ENCODE results near the gene OR10D3. TPM values are rescaled to one million over a fixed set of nuclear protein-coding genes. Genes with fewer than 3 reads are reported as not detected.

The OR10D3 gene
- total RNA-seq, 2 experiments from 2014 or later = not detected

- POLR2A ChIA-PET = no interaction called here
- H3K27me3 Mint-ChIP-seq (ENCODE audit: low read depth) = peaks cover 4% of the 10 kb centered on the region
- H3K36me3 Mint-ChIP-seq (ENCODE audit: low read depth) = no peaks in the 10 kb centered on the region
- H3K27ac Mint-ChIP-seq = no peak overlapping the region
- CTCF ChIA-PET = interaction anchor here (1.5 kb wide), 1 partner anchor 128 kb away, joined by 10 read pairs; no protein-coding TSS in a partner anchor
- ATAC-seq (no peak), DNase-seq (no peak)
- H3K4me1 Mint-ChIP-seq (ENCODE audit: low read depth) = no peaks in the 10 kb centered on the region
- H3K4me3 Mint-ChIP-seq = no peak overlapping the region
- H3K9me3 Mint-ChIP-seq (ENCODE audit: insufficient read depth) = no peaks in the 10 kb centered on the region
Measured at GRCh38 chr11:124198897-124199296, 15.8 kb downstream of the OR10D3 start.

GRCh38 chr11:124199702-124200101 is 16.6 kb downstream of the OR10D3 start:
- Mint-ChIP-seq H3K36me3 (ENCODE audit: low read depth) (no peaks in the 10 kb centered on the region), H3K27me3 (ENCODE audit: low read depth) (peaks cover 2% of the 10 kb centered on the region), H3K4me3 (no peak overlapping the region), H3K9me3 (ENCODE audit: insufficient read depth) (no peaks in the 10 kb centered on the region), H3K4me1 (ENCODE audit: low read depth) (no peaks in the 10 kb centered on the region), H3K27ac (no peak overlapping the region)
- DNase-seq (no peak), ATAC-seq (no peak)
- ChIA-PET POLR2A (no interaction called here), CTCF (no interaction called here)

- ChIA-PET CTCF (no interaction called here), POLR2A (no interaction called here)
- no peaks in the 10 kb centered on the region for H3K36me3 Mint-ChIP-seq (ENCODE audit: low read depth)
- no peaks in the 10 kb centered on the region for H3K4me1 Mint-ChIP-seq (ENCODE audit: low read depth)
- peaks cover 2% of the 10 kb centered on the region for H3K27me3 Mint-ChIP-seq (ENCODE audit: low read depth)
- DNase-seq (no peak), ATAC-seq (no peak)
- no peak overlapping the region for H3K27ac Mint-ChIP-seq
- H3K4me3 Mint-ChIP-seq = no peak overlapping the region
- H3K9me3 Mint-ChIP-seq (ENCODE audit: insufficient read depth) = no peaks in the 10 kb centered on the region
Measured at GRCh38 chr11:124200671-124201070, 17.5 kb downstream of the OR10D3 start.

- H3K27me3 Mint-ChIP-seq (ENCODE audit: low read depth) = peaks cover 2% of the 10 kb centered on the region
- no peak overlapping the region for H3K27ac Mint-ChIP-seq
- no peak overlapping the region for H3K4me3 Mint-ChIP-seq
- no peaks in the 10 kb centered on the region for H3K4me1 Mint-ChIP-seq (ENCODE audit: low read depth)
- H3K9me3 Mint-ChIP-seq (ENCODE audit: insufficient read depth) = no peaks in the 10 kb centered on the region
- ChIA-PET CTCF (no interaction called here), POLR2A (no interaction called here)
- DNase-seq (no peak), ATAC-seq (no peak)
- H3K36me3 Mint-ChIP-seq (ENCODE audit: low read depth) = no peaks in the 10 kb centered on the region
Measured at GRCh38 chr11:124202951-124203350, 19.8 kb downstream of the OR10D3 start.

GRCh38 chr11:124204008-124204407 is 20.9 kb downstream of the OR10D3 start:
- Mint-ChIP-seq H3K9me3 (ENCODE audit: insufficient read depth) (no peaks in the 10 kb centered on the region), H3K4me3 (no peak overlapping the region), H3K4me1 (ENCODE audit: low read depth) (no peaks in the 10 kb centered on the region), H3K36me3 (ENCODE audit: low read depth) (no peaks in the 10 kb centered on the region), H3K27ac (no peak overlapping the region), H3K27me3 (ENCODE audit: low read depth) (peaks cover 2% of the 10 kb centered on the region)
- ChIA-PET POLR2A (no interaction called here), CTCF (interaction anchor here (1.9 kb wide), 1 partner anchor 133 kb away, joined by 6 read pairs; no protein-coding TSS in a partner anchor)
- no peak for ATAC-seq
- no peak for DNase-seq

- Mint-ChIP-seq H3K27ac (no peak overlapping the region), H3K4me3 (no peak overlapping the region), H3K4me1 (ENCODE audit: low read depth) (no peaks in the 10 kb centered on the region), H3K9me3 (ENCODE audit: insufficient read depth) (no peaks in the 10 kb centered on the region), H3K36me3 (ENCODE audit: low read depth) (no peaks in the 10 kb centered on the region), H3K27me3 (ENCODE audit: low read depth) (peaks cover 2% of the 10 kb centered on the region)
- DNase-seq (no peak), ATAC-seq (no peak)
- ChIA-PET POLR2A (no interaction called here), CTCF (no interaction called here)
Measured at GRCh38 chr11:124207102-124207792, 24.1 kb downstream of the OR10D3 start.

GRCh38 chr11:124209824-124210357 is 26.7 kb downstream of the OR10D3 start:
- CTCF ChIA-PET = no interaction called here
- no peaks in the 10 kb centered on the region for H3K4me1 Mint-ChIP-seq (ENCODE audit: low read depth)
- DNase-seq (no peak), ATAC-seq (no peak)
- H3K27me3 Mint-ChIP-seq (ENCODE audit: low read depth) = peaks cover 2% of the 10 kb centered on the region
- POLR2A ChIA-PET = no interaction called here
- H3K9me3 Mint-ChIP-seq (ENCODE audit: insufficient read depth) = no peaks in the 10 kb centered on the region
- no peak overlapping the region for H3K4me3 Mint-ChIP-seq
- no peaks in the 10 kb centered on the region for H3K36me3 Mint-ChIP-seq (ENCODE audit: low read depth)
- no peak overlapping the region for H3K27ac Mint-ChIP-seq

- Mint-ChIP-seq H3K4me3 (no peak overlapping the region), H3K4me1 (ENCODE audit: low read depth) (no peaks in the 10 kb centered on the region), H3K36me3 (ENCODE audit: low read depth) (no peaks in the 10 kb centered on the region), H3K27me3 (ENCODE audit: low read depth) (peaks cover 2% of the 10 kb centered on the region), H3K27ac (no peak overlapping the region), H3K9me3 (ENCODE audit: insufficient read depth) (no peaks in the 10 kb centered on the region)
- ChIA-PET POLR2A (no interaction called here), CTCF (no interaction called here)
- DNase-seq (no peak), ATAC-seq (no peak)
Measured at GRCh38 chr11:124210421-124210820, 27.3 kb downstream of the OR10D3 start.

GRCh38 chr11:124211321-124211720 is 28.2 kb downstream of the OR10D3 start:
- no peaks in the 10 kb centered on the region for H3K4me1 Mint-ChIP-seq (ENCODE audit: low read depth)
- H3K36me3 Mint-ChIP-seq (ENCODE audit: low read depth) = no peaks in the 10 kb centered on the region
- H3K27me3 Mint-ChIP-seq (ENCODE audit: low read depth) = peaks cover 2% of the 10 kb centered on the region
- CTCF ChIA-PET = no interaction called here
- DNase-seq (no peak), ATAC-seq (no peak)
- POLR2A ChIA-PET = no interaction called here
- H3K9me3 Mint-ChIP-seq (ENCODE audit: insufficient read depth) = no peaks in the 10 kb centered on the region
- H3K4me3 Mint-ChIP-seq = no peak overlapping the region
- H3K27ac Mint-ChIP-seq = no peak overlapping the region

GRCh38 chr11:124214027-124214426 is 30.9 kb downstream of the OR10D3 start:
- H3K9me3 Mint-ChIP-seq (ENCODE audit: insufficient read depth) = no peaks in the 10 kb centered on the region
- H3K4me3 Mint-ChIP-seq = no peak overlapping the region
- H3K36me3 Mint-ChIP-seq (ENCODE audit: low read depth) = no peaks in the 10 kb centered on the region
- no peak overlapping the region for H3K27ac Mint-ChIP-seq
- ATAC-seq (no peak), DNase-seq (no peak)
- ChIA-PET CTCF (no interaction called here), POLR2A (no interaction called here)
- H3K4me1 Mint-ChIP-seq (ENCODE audit: low read depth) = no peaks in the 10 kb centered on the region
- H3K27me3 Mint-ChIP-seq (ENCODE audit: low read depth) = no peaks in the 10 kb centered on the region

GRCh38 chr11:124219126-124219525 is 36.0 kb downstream of the OR10D3 start:
- H3K27ac Mint-ChIP-seq = no peak overlapping the region
- no peaks in the 10 kb centered on the region for H3K27me3 Mint-ChIP-seq (ENCODE audit: low read depth)
- ATAC-seq = no peak
- DNase-seq = no peak
- H3K9me3 Mint-ChIP-seq (ENCODE audit: insufficient read depth) = no peaks in the 10 kb centered on the region
- no peak overlapping the region for H3K4me3 Mint-ChIP-seq
- H3K4me1 Mint-ChIP-seq (ENCODE audit: low read depth) = no peaks in the 10 kb centered on the region
- ChIA-PET POLR2A (no interaction called here), CTCF (interaction anchor here (1.1 kb wide), 1 partner anchor 147 kb away, joined by 3 read pairs; no protein-coding TSS in a partner anchor)
- H3K36me3 Mint-ChIP-seq (ENCODE audit: low read depth) = no peaks in the 10 kb centered on the region

GRCh38 chr11:124222407-124222806 is 39.3 kb downstream of the OR10D3 start:
- CTCF ChIA-PET = no interaction called here

More at GRCh38 chr11:124222407-124222806, 39.3 kb downstream of the OR10D3 start:
- no peaks in the 10 kb centered on the region for H3K4me1 Mint-ChIP-seq (ENCODE audit: low read depth)
- DNase-seq = no peak
- POLR2A ChIA-PET = no interaction called here
- H3K4me3 Mint-ChIP-seq = no peak overlapping the region
- H3K27ac Mint-ChIP-seq = no peak overlapping the region
- H3K9me3 Mint-ChIP-seq (ENCODE audit: insufficient read depth) = no peaks in the 10 kb centered on the region
- ATAC-seq = no peak
- no peaks in the 10 kb centered on the region for H3K36me3 Mint-ChIP-seq (ENCODE audit: low read depth)
- no peaks in the 10 kb centered on the region for H3K27me3 Mint-ChIP-seq (ENCODE audit: low read depth)
